22Rv1 (cell line): ENCODE measurements around the gene KRT86.

Source experiments
- H3K27ac ChIP-seq: fragments of 450-650 bp; 2 replicates; pipeline ENCODE4 v1.5.1; 2017
- CTCF ChIP-seq: fragments of 450-650 bp; IDR thresholded peaks from 2 replicates; pipeline ENCODE4 v1.5.1; 2017; ENCODE audit warnings: mild to moderate bottlenecking
- ZFX ChIP-seq: fragments of 450-650 bp; IDR thresholded peaks from 2 replicates; pipeline ENCODE4 v1.6.1; 2017; ENCODE audit warnings: antibody characterized with exemption, borderline replicate concordance

Gene KRT86

GRCh38 chr12:52267699-52268098, 6.7 kb upstream of the KRT86 start:
- H3K27ac ChIP-seq = no peak overlapping the region
- TF ChIP-seq ZFX = no peak
- no peak for TF ChIP-seq CTCF

GRCh38 chr12:52268212-52268611, 6.2 kb upstream of the KRT86 start:
- no peak for TF ChIP-seq CTCF
- no peak for TF ChIP-seq ZFX
- no peak overlapping the region for H3K27ac ChIP-seq

GRCh38 chr12:52270541-52271070, 3.8 kb upstream of the KRT86 start:
- TF ChIP-seq ZFX (no peak), CTCF (no peak)
- H3K27ac ChIP-seq = no peak overlapping the region

- no peak for TF ChIP-seq CTCF
- TF ChIP-seq ZFX = no peak
- H3K27ac ChIP-seq = no peak overlapping the region
Observed at GRCh38 chr12:52271158-52271557, 3.3 kb upstream of the KRT86 start.

GRCh38 chr12:52275686-52276085, 1.2 kb downstream of the KRT86 start:
- no peak for TF ChIP-seq ZFX
- no peak for TF ChIP-seq CTCF
- H3K27ac ChIP-seq = no peak overlapping the region

- no peak overlapping the region for H3K27ac ChIP-seq
- TF ChIP-seq CTCF = no peak
- no peak for TF ChIP-seq ZFX
Observed at GRCh38 chr12:52277486-52278245, 3.2 kb downstream of the KRT86 start.
